Activated CD8-positive, alpha-beta T cell treated with anti-CD3 and anti-CD28 coated beads for 36 hours (primary cell): ENCODE measurements around the gene NME2. TPM values are rescaled to one million over a fixed set of nuclear protein-coding genes. Genes with fewer than 3 reads are reported as not detected.
A peak's percentile ranks its signal among the peaks of the same experiment; 100 is the strongest.
"Not testable (repeated sequence)": the region's sequence is repeated elsewhere in the genome, so short reads cannot be mapped to it uniquely, and the experiment has no call there.

Experiments
- ATAC-seq: fragments of 200-7000 bp; cut with Tn5 transposase; one replicate; pipeline ENCODE4 v1.10.0; 2021; ENCODE audit warnings: mild to moderate bottlenecking, moderate library complexity
- CTCF ChIA-PET: fragments of 350-600 bp; sonication (Branson Sonifier 250); formaldehyde crosslinking; loops from one replicate; lab custom pipeline; 2021; ENCODE audit warnings: antibody characterized with exemption; lab: Charles Lee
- POLR2A ChIA-PET: fragments of 350-600 bp; sonication (Branson Sonifier 250); formaldehyde crosslinking; loops from one replicate; lab custom pipeline; 2021; ENCODE audit warnings: antibody characterized with exemption; lab: Charles Lee
- DNase-seq: peaks from one replicate; pipeline ENCODE4 v3.0.0-alpha.2; 2020
- H3K27ac Mint-ChIP-seq: one replicate; pipeline ENCODE4 v1.8.0; 2021; ENCODE audit warnings: mild to moderate bottlenecking, mixed read lengths
- H3K27me3 Mint-ChIP-seq: one replicate; pipeline ENCODE4 v1.8.0; 2021; ENCODE audit warnings: mixed read lengths
- H3K36me3 Mint-ChIP-seq: one replicate; pipeline ENCODE4 v1.8.0; 2021; ENCODE audit warnings: low read depth, mixed read lengths
- H3K4me1 Mint-ChIP-seq: one replicate; pipeline ENCODE4 v1.8.0; 2021; ENCODE audit warnings: low read depth, mixed read lengths
- H3K4me3 Mint-ChIP-seq: one replicate; pipeline ENCODE4 v1.8.0; 2021; ENCODE audit warnings: mild to moderate bottlenecking, moderate library complexity, mixed read lengths
- H3K9me3 Mint-ChIP-seq: one replicate; pipeline ENCODE4 v1.8.0; 2021; ENCODE audit warnings: mixed read lengths
- intact Hi-C: fragments of 100-400 bp; cut with micrococcal nuclease; formaldehyde crosslinking; loops from one replicate; pipeline ENCODE4 v1.10.0; 2022
- total RNA-seq, 2 experiments: library from RNA; stranded (reverse); gene quantifications; one replicate each; pipeline ENCODE4 v1.2.3, GENCODE V29; 2021
- TF ChIP-seq, protein P1 (sequence below): fragments of 200-600 bp; IDR thresholded peaks from one replicate; pipeline ENCODE4 v1.8.0; 2022; ENCODE audit warnings: antibody characterized with exemption, mild to moderate bottlenecking

NME2 gene
- total RNA-seq, 2 experiments from 2014 or later, result 927 to 948 TPM

DNA sequence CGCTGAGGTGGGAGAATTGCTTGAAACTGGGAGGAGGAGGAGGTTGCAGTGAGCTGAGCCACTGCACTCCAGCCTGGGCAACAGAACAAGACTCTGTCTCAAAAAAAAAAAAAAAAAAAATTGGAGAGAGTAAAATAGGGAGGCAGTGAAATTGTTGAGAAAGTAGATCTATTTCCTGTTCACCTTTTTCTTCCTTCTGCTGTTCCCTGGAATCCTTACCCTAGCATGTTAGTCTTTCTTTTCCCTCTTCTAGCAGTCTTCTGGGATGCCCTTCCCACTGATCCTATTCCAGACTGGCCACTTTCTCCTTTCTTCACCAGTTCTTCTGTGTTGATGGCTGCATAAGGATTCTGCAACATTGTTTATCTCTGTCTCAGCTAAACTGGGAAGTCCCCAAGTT lies 3.1 kb downstream of the NME2 start:
- no peak for ATAC-seq

DNA sequence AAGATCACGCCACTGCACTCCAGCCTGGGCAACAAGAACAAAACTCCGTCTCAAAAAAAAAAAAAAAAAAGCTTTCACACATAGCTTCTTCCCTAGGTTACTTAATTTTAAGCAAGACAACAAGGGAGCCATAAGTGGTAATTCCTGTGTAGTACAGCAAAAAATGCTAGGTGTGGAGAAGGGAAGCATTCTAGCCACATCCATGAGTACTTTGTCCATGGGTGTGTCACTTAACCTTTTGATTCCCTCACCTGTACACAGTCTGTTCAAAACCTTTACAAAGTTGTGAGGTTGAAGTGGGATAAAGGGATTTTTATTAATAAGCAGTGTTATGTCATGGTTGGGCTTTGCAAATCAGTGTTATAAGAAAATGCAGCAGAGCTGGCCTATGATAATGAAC lies 4.5 kb downstream of the NME2 start:
- DNase-seq (no peak), ATAC-seq (no peak)
- Mint-ChIP-seq H3K27me3 (no peaks in the 10 kb centered on the region), H3K27ac (no peak overlapping the region), H3K4me3 (no peak overlapping the region), H3K4me1 (peaks cover 22% of the 10 kb centered on the region), H3K9me3 (no peaks in the 10 kb centered on the region), H3K36me3 (peaks cover 61% of the 10 kb centered on the region)
- intact Hi-C loops, result no loop called here
- ChIA-PET POLR2A (interaction anchor here (0.7 to 1.1 kb wide), 5 partner anchors 9 to 18 kb away, joined by 3 to 7 read pairs (median 3); partner anchors contain the start of gene NME1), CTCF (interaction anchor here (1.5 kb wide), 1 partner anchor 9 kb away, joined by 4 read pairs; no protein-coding TSS in a partner anchor)
- TF ChIP-seq, protein P1, sequence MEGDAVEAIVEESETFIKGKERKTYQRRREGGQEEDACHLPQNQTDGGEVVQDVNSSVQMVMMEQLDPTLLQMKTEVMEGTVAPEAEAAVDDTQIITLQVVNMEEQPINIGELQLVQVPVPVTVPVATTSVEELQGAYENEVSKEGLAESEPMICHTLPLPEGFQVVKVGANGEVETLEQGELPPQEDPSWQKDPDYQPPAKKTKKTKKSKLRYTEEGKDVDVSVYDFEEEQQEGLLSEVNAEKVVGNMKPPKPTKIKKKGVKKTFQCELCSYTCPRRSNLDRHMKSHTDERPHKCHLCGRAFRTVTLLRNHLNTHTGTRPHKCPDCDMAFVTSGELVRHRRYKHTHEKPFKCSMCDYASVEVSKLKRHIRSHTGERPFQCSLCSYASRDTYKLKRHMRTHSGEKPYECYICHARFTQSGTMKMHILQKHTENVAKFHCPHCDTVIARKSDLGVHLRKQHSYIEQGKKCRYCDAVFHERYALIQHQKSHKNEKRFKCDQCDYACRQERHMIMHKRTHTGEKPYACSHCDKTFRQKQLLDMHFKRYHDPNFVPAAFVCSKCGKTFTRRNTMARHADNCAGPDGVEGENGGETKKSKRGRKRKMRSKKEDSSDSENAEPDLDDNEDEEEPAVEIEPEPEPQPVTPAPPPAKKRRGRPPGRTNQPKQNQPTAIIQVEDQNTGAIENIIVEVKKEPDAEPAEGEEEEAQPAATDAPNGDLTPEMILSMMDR, result no peak

More for the DNA sequence above, 3.1 kb downstream of the NME2 start:
- Mint-ChIP-seq H3K27me3 (no peaks in the 10 kb centered on the region), H3K9me3 (no peaks in the 10 kb centered on the region), H3K4me1 (peaks cover 31% of the 10 kb centered on the region), H3K36me3 (peaks cover 56% of the 10 kb centered on the region), H3K27ac (peak overlapping the region; percentile 26), H3K4me3 (no peak overlapping the region)
- ChIA-PET CTCF (no interaction called here), POLR2A (no interaction called here)
- TF ChIP-seq, protein P1, result no peak
- no peak for DNase-seq
- intact Hi-C loops, result no loop called here

DNA sequence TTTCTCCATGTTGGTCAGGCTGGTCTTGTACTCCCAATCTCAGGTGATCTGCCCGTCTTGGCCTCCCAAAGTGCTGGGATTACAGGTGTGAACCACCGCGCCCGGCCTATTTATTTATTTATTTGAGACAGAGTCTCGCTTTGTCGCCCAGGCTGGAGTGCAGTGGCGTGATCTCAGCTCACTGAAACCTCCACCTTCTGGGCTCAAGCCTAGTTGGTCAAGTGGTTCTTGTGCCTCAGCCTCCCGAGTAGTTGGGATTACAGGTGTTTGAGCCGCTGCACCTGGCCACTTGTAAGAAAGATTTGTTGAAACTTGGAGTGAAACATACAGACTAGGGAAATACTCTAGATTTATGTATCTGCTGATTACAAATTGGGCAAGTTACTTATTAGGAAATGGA lies 5.8 kb downstream of the NME2 start:
- H3K9me3 Mint-ChIP-seq, H3K27ac Mint-ChIP-seq: not testable (repeated sequence)
- H3K4me1 Mint-ChIP-seq, result peaks cover 18% of the 10 kb centered on the region

DNA sequence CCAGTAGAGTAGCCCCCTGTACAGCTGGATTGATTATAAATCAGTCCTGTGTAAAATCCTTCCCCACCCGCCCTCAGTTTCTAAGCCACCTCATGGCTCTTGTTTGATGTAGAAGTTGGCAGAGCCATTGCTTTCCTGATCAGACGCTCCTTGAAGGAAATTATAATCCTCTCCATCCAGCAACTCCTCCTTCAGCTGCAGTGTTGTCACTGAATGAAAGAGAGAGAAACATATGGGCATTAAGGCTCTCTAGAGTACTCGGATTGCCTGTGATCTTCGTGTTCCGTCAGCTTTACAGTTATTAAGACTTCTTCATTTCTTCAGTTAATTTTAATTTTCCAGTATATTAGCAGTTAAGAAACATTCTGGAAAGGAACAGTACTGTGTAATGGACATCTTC lies 14.3 kb downstream of the NME2 start:
- CTCF ChIA-PET, result interaction anchor here (1.1 to 1.4 kb wide), 3 partner anchors 10 to 336 kb away, joined by 3 to 4 read pairs (median 4); no protein-coding TSS in a partner anchor
- H3K36me3 Mint-ChIP-seq, result peaks cover 15% of the 10 kb centered on the region
- intact Hi-C loops, result no loop called here
- H3K4me1 Mint-ChIP-seq, result no peaks in the 10 kb centered on the region
- no peaks in the 10 kb centered on the region for H3K9me3 Mint-ChIP-seq
- H3K27me3 Mint-ChIP-seq, result no peaks in the 10 kb centered on the region
- H3K4me3 Mint-ChIP-seq, result no peak overlapping the region
- ATAC-seq, result no peak
- POLR2A ChIA-PET, result interaction anchor here (1.5 to 1.8 kb wide), 2 partner anchors 7 to 27 kb away, joined by 3 to 6 read pairs; partner anchors contain the start of gene NME1
- TF ChIP-seq, protein P1, result no peak
- DNase-seq, result no peak
- no peak overlapping the region for H3K27ac Mint-ChIP-seq

More for the DNA sequence above, 5.8 kb downstream of the NME2 start:
- ATAC-seq, H3K27me3 Mint-ChIP-seq, CTCF ChIA-PET, DNase-seq, H3K4me3 Mint-ChIP-seq, intact Hi-C loops: not testable (repeated sequence)
- POLR2A ChIA-PET, result interaction anchor here (0.6 to 1.1 kb wide), 3 partner anchors 12 to 157 kb away, joined by 3 read pairs; no protein-coding TSS in a partner anchor
- peaks cover 59% of the 10 kb centered on the region for H3K36me3 Mint-ChIP-seq

DNA sequence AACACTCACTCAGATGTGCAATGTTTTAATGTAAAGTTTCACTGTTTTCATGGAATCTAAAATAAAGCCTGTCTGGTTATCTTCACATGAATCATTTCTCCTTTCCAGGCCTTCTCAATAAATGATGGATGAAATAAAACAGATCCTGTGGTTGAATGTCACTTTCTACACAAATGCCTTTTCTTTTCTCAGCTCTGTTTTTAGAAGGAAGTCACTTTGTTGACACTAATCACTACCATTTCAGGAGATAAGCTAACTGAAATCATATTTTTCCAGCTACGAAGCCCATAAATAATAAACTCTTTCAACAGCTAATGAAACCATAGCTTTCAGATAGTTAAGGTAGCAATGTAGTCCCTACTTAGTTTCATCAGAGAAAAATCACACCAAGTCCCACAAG lies 17.9 kb downstream of the NME2 start:
- CTCF ChIA-PET, result no interaction called here
- TF ChIP-seq, protein P1, result no peak
- DNase-seq, result no peak
- Mint-ChIP-seq H3K36me3 (peaks cover 18% of the 10 kb centered on the region), H3K27ac (no peak overlapping the region), H3K9me3 (no peaks in the 10 kb centered on the region), H3K4me3 (no peak overlapping the region), H3K4me1 (no peaks in the 10 kb centered on the region), H3K27me3 (no peaks in the 10 kb centered on the region)
- ATAC-seq, result no peak
- intact Hi-C loops, result no loop called here
- POLR2A ChIA-PET, result interaction anchor here (1.5 kb wide), 1 partner anchor 12 kb away, joined by 3 read pairs; no protein-coding TSS in a partner anchor
